ENCODE data around the gene CELSR3. TPM values are rescaled to one million over a fixed set of nuclear protein-coding genes. Genes with fewer than 3 reads are reported as not detected.

CELSR3 gene
- total RNA-seq, 1 experiment from 2014 or later: 4.6 TPM

- in situ Hi-C loops (cut with HindIII; ENCODE audit: low sequenced_read_pairs): no loop called here
- no peak for DNase-seq (ENCODE audit: low spot score)
Observed at GRCh38 chr3:48639944-48640606, 22.6 kb downstream of the CELSR3 start.

GRCh38 chr3:48637305-48637704 lies 25.4 kb downstream of the CELSR3 start:
- in situ Hi-C loops (cut with HindIII; ENCODE audit: low sequenced_read_pairs): no loop called here
- DNase-seq (ENCODE audit: low spot score): no peak

- DNase-seq (ENCODE audit: low spot score): no peak
- in situ Hi-C loops (cut with HindIII; ENCODE audit: low sequenced_read_pairs): no loop called here
Observed at GRCh38 chr3:48636149-48636655, 26.5 kb downstream of the CELSR3 start.

GRCh38 chr3:48635222-48636021 lies 27.3 kb downstream of the CELSR3 start, which contains the start of gene SLC26A6:
Gene SLC26A6, minus strand, starts transcription at chr3:48635461. Its CDS starts 68 bp downstream, at chr3:48635393.
- DNase-seq (ENCODE audit: low spot score): peak; percentile 95
- in situ Hi-C loops (cut with HindIII; ENCODE audit: low sequenced_read_pairs): no loop called here

GRCh38 chr3:48634661-48635221 lies 27.9 kb downstream of the CELSR3 start:
- peak; percentile 56 for DNase-seq (ENCODE audit: low spot score)
- in situ Hi-C loops (cut with HindIII; ENCODE audit: low sequenced_read_pairs): no loop called here

- DNase-seq (ENCODE audit: low spot score): no peak
- in situ Hi-C loops (cut with HindIII; ENCODE audit: low sequenced_read_pairs): no loop called here
Observed at GRCh38 chr3:48633743-48634142, 28.9 kb downstream of the CELSR3 start.

GRCh38 chr3:48633256-48633655 lies 29.4 kb downstream of the CELSR3 start:
- in situ Hi-C loops (cut with HindIII; ENCODE audit: low sequenced_read_pairs): no loop called here
- DNase-seq (ENCODE audit: low spot score): no peak

GRCh38 chr3:48631516-48632448 lies 30.9 kb downstream of the CELSR3 start:
- in situ Hi-C loops (cut with HindIII; ENCODE audit: low sequenced_read_pairs): no loop called here
- no peak for DNase-seq (ENCODE audit: low spot score)

GRCh38 chr3:48630833-48631232 lies 31.9 kb downstream of the CELSR3 start:
- DNase-seq (ENCODE audit: low spot score): no peak
- in situ Hi-C loops (cut with HindIII; ENCODE audit: low sequenced_read_pairs): no loop called here

- in situ Hi-C loops (cut with HindIII; ENCODE audit: low sequenced_read_pairs): no loop called here
- no peak for DNase-seq (ENCODE audit: low spot score)
Observed at GRCh38 chr3:48630407-48630806, 32.3 kb downstream of the CELSR3 start.

- DNase-seq (ENCODE audit: low spot score): no peak
- in situ Hi-C loops (cut with HindIII; ENCODE audit: low sequenced_read_pairs): no loop called here
Observed at GRCh38 chr3:48629894-48630293, 32.8 kb downstream of the CELSR3 start.

- in situ Hi-C loops (cut with HindIII; ENCODE audit: low sequenced_read_pairs): no loop called here
Observed at GRCh38 chr3:48628277-48629017, 34.2 kb downstream of the CELSR3 start.

GRCh38 chr3:48625600-48625999 lies 37.1 kb downstream of the CELSR3 start:
- in situ Hi-C loops (cut with HindIII; ENCODE audit: low sequenced_read_pairs): no loop called here
- no peak for DNase-seq (ENCODE audit: low spot score)

More at GRCh38 chr3:48628277-48629017, 34.2 kb downstream of the CELSR3 start:
- DNase-seq (ENCODE audit: low spot score): no peak

- in situ Hi-C loops (cut with HindIII; ENCODE audit: low sequenced_read_pairs): no loop called here
- no peak for DNase-seq (ENCODE audit: low spot score)
Observed at GRCh38 chr3:48624767-48625166, 37.9 kb downstream of the CELSR3 start.

GRCh38 chr3:48623851-48624547 lies 38.7 kb downstream of the CELSR3 start:
- no peak for DNase-seq (ENCODE audit: low spot score)
- in situ Hi-C loops (cut with HindIII; ENCODE audit: low sequenced_read_pairs): no loop called here

GRCh38 chr3:48621461-48621869 lies 41.2 kb downstream of the CELSR3 start, which contains the start of gene TMEM89:
Gene TMEM89, minus strand, starts transcription at chr3:48621769. Its CDS starts 13 bp downstream, at chr3:48621756.
- in situ Hi-C loops (cut with HindIII; ENCODE audit: low sequenced_read_pairs): no loop called here
- no peak for DNase-seq (ENCODE audit: low spot score)
